HG02798 (cell line): ENCODE results near the gene ARHGEF26.

ENCODE experiments used
- ATAC-seq: cut with Tn5 transposase; IDR thresholded peaks from one replicate; pipeline ENCODE4 v1.9.1; 2021; ENCODE audit warnings: mild to moderate bottlenecking; ENCODE audit not compliant: unreplicated experiment, poor library complexity

The ARHGEF26 gene

DNA sequence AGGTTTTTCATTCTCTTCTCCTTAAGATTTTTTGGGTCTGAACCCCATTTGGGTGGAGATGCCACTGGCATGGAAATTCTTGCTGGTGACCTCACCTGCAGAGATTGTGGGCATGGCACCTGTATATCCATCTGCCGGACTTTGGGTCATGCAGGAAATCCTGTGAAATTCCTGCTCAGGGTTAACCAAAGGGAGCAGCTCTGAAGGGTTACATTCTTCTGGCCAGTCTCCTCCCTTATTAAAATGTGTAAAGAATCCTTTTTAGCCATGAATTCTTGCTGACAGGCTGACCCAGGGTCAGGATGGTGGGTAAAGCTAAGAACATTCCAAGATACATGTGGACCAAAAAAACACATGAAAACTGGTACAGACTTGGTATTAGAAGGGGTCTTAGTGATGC is 27.4 kb downstream of the ARHGEF26 start:
- ATAC-seq = no peak

DNA sequence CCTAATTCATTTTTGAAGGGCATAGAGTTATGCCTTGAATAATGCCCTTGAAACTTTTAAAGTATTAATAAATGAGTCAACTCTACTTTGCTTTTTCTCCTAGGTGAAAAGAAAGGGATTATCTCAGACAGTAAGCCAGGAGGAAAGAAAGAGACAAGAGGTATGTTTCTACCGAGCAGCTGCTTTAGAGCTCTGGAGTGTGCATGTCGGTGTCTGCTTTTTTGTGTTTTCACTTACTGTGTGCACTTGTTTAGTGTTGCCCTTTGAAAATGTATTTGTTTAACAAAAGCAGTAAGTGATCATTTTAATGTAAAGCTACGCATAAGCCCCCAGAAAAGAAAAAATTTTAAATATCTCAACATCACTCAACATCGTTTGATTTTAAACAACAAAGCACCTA is 28.1 kb downstream of the ARHGEF26 start:
- ATAC-seq = no peak

DNA sequence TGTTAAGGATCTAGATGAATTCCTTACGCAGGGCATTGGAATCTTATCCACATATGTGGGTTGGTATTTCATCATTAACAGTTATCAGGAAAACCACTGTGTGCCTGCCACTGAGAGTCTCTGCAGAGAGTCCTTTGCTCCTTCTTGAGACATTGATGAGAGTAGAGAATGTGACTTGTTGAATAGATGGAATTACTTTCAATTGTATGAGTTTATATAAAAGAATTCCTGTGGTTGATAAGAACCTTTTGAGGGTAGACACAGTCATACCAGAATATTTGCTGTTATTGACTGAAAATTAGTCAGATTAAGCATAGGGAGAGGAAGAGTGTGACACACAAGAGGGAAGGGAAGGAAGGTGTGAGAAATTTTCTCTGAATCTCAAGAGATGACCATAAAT is 30.8 kb downstream of the ARHGEF26 start:
- no peak for ATAC-seq

DNA sequence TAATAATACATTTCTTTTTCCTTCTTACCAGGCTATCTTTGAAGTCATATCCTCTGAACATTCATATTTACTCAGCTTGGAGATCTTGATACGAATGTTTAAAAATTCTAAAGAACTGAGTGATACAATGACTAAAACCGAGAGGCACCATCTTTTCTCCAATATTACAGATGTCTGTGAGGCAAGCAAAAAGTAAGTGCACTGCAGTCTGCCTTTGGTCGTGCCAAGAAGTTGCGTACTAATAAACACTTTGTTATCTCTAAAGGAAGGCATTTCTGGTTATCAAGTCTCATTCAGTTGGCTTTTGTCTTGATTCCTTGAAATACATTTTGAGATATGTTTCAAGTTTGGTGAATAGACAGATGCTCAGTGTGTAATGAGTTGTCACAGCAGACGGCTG is 31.6 kb downstream of the ARHGEF26 start:
- ATAC-seq = no peak

DNA sequence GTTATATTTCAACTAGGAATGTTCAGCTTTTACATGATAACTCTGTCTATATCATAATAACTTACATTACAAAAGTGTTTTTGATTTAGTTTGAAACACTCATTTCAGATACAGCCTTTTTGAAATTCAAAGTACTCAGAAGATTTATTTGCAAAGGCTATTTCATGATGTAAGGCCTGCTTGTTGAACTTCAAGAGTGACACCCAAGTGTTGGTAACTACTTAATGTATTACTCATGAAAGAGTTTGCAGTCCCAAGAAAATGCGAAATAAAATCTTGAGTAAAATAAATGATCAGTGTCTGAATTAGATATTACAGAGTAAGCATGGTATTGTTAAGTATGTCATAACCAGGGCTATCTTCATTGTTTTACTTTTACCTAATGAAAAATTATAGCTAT is 35.3 kb downstream of the ARHGEF26 start:
- ATAC-seq = no peak

DNA sequence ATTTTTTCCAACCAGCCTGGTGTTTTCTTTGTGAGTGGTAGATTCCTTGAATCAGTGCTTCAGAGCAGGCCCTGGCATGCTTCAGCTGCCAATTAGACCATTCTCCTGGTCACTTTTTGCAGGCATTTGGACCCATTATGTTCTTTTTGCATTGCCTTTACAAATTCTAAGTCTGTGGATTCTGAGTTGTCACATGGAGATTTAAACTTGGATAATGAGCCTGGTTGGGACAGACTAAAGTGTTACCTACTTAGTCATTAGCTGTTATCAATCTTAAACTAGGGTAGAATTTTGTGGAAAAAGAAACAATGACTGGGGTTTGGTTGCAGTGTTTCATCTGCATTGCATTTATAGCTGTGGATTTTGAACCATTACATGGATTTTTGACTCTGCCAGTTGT is 40.6 kb downstream of the ARHGEF26 start:
- no peak for ATAC-seq

DNA sequence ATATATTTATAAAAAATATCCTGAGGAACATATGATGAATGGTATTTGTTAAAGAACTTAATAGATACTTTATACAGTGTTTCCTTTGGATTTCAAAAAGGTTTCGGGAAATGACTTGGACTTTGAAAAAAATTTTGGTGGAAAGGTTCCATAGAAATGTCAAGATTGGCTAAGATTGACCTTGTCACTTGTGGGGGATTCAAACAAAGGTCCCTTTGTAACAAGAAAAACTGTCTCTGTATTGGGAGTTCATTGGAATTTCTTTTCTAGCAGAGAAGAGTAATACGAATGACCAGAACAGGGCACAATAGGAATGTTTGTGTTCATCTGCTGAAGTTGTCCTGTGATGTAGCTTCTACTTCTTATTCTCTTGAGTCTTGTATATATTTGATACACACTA is 43.2 kb downstream of the ARHGEF26 start:
- ATAC-seq = no peak

DNA sequence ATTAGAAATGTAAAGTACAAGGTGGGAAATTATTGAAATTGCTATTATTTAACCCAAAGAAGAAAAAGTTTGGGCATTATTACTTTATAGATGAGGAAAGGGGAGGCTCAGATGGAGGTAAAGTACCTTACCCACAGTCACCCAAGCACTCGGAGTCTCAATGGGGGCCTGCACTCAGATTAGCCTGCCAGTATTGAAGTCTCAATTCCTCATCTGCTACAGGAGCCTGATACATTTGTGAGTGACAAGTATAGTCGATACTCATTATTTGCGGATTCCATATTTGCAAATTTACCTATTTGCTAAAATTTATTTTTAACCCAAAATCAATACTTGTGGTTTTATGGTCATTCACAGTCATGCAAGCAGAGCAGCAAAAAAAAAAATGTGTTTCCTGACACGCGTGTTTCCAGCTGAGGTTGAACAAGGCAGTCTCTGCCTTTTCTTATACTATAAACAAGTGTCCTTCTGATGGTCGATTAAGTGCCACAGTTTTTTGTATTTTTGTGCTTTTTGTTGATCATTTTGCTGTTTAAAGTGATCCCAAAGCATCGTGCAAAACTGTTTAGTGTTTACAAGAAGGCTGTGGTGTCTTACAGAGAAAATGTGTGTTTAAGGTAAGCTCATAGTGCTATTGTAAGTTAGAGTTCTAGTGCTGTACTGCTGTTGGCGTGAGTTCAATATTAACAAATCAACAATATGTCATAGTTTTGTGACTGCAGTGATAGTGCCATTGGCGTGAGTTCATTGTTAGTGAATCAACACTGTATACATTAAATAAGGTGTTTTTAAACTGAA is 48.0 kb downstream of the ARHGEF26 start:
- ATAC-seq = peak; percentile 69

DNA sequence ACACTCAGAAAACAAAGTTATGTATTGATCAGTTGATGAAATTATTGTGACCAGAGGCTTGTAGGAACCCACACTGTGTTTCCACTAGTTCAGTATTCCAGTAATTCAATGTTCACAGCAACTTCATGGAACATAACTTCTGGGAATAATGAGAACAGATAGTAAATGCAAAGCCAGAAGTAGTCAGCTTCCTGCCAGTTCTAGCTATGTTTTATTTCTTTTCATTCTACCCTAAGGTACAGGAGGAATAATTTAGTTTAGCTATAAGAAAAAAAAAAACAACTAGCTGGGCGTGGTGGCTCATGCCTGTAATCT is 48.6 kb downstream of the ARHGEF26 start:
- no peak for ATAC-seq

DNA sequence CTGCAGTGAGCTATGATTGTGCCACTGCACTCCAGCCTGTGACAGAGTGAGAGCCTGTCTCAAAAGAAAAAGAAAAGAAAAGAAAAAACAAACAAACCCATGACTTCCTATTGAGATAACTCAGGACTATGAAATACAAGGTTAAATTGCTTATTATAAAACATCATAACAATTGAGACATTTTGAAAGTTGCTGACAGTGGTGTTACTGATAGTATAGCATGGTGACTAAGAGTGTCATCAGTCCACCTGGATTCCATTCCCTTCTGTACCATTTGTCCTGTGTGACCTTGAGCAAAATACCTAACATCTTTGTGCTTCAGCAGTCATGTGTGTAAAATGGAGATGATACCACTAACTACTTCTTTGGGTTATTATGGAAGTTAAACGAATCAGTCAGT is 49.1 kb downstream of the ARHGEF26 start:
- ATAC-seq = no peak

DNA sequence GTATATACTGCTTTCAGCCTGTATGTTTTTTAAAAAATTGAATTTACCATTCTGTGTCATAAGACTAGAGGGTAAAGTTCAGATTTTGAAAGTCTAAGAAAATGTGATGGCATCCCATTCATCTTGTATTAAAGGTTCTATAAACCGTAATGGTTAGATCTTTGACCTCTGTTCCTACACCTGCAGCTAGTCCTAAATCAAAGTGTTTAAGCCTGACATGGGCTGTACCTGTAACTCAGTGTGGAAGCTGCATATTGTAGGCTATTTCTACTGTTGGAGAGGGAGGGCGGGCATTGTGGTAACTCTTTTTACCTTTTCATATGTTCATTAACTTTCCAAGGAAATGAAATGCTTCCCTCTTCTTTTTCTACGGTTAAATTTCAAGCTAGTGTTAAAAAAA is 53.9 kb downstream of the ARHGEF26 start:
- no peak for ATAC-seq

DNA sequence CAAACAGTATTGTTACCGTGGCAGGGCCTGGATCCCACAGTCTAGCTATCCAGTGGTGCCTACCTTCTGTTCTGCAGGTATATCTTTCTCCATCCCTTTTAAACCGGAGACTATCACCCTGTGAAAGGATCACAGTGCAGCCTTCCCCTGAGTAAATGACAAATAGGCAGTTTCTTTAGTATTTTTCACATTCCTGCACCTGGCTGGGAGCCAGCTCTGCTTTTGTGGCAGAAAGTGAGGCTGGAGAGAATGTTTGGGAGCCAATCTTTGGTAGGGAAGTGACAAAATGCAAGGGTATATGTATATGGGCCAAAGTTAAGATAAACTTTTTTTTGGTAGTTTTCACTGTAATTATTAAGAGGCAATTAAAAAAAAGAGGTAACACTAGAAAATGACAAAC is 54.8 kb downstream of the ARHGEF26 start:
- ATAC-seq = no peak

DNA sequence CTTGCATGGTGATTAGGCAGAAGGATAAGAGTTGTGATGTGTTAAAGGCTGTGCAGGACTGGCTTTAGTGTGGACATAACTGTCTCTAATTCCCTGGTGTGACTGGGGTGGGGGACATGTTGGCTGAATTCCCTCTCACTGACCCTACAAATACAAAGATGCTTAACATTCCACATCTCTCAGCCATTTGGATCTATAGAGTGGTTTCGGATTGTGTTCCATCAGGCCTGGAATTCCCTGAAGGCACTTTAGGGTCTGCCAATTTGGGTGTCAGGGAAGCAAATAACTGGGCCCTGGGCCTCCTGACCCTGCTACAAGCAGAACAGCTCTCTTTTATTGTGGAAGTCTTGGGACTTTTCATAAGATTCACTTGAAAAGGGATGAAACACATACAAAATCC is 56.2 kb downstream of the ARHGEF26 start:
- no peak for ATAC-seq

DNA sequence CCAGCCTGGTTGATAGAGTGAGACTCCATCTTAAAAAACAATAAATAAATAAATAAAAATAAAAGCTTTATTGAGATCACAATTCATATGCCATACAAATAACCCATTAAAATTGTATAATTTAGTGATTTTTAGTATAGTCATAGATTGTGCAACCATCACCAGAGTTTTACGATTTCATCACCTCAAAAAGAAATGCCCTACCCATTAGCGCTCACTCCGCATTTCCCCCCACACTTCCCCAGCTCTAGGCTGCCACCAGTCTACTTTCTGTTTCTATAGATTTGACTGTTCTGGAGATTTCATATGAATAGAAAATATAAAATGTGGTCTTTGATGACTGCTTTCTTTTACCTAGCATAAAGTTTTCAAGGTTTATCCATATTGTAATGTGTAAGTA is 57.0 kb downstream of the ARHGEF26 start:
- ATAC-seq = no peak

DNA sequence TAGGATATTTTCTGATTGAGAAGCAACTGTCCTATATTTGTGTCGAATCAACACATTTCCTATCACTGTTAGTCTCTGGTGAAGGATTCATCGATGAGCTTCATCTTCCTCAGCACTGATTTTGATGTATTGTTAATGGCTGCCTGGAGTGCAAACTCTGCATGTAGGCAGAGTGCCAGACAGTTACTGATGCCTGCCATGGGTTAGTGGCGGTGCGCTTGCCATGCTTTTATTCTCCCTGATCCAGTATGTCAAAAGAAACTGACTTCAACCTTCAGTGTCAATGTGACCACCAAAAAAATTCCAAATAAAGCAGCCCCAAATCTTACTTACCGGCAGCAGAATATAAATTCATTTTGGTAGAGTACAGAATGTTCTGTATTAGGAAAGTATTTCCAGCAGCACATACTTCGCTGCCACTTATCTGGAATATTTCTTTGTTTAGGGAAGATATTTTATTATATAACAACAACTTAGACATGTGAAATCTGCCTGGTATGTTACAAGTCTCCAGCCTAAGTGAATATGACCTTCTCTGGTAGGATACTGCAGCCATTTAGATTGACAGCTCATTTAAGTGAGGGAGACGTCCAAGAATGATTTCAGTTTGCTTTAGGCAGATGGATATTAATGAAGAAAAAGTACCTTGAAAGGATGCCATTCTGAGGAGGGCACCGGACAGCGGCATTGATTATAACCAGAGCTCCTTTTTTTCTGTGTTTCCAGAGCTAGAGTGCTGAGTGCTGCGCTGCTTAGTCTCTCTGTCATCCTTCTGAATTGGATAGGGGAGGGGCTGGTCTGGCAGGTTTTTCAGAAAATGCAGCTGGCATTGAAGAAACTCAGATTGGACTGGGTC is 59.9 kb downstream of the ARHGEF26 start:
- no peak for ATAC-seq

DNA sequence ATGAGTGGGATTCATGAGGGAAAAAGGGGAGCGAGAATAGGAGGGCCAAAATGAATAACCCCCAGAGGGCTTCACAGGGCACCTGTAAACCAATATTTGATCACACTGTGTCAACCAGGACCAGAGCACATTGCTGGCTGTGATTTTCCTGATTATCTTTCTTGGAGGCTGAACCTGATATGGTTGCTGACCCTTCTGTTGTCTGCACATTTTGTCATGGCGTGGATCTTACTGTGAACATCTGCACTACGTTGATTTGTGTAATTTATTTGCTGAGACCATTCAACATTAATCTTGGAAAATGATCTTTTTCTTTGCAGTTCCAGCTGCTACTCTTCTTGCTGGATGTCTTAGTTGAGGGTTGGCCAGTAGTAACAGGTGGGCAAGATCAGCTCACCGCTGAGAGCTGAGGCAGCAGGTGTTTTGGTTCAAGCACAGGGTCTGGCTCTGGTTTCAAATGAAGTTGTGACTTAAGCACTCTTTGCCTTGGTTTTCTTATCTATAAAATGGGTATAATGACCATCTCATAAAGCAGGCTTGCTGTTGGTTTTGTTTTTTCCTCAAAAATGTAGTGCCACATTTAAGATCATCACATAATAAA is 61.2 kb downstream of the ARHGEF26 start:
- no peak for ATAC-seq

DNA sequence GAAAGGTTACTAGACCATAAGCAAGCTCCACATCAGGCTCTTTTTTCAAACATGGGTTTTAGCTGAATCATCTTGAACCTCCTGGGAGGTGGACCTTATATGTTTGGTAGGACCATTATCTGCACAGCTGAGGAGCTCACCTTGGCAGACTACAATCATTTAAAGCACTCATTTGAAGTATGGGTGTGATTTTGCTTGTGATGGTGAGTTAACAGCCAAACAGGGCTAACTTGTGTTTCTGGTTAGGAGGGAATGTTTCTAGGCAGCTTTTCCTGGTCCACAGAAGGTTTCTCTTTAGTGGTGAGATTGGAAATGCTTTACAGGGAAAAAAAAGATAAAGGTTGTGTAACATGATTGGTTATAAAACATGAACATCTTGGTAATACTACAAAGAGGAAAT is 61.8 kb downstream of the ARHGEF26 start:
- no peak for ATAC-seq

DNA sequence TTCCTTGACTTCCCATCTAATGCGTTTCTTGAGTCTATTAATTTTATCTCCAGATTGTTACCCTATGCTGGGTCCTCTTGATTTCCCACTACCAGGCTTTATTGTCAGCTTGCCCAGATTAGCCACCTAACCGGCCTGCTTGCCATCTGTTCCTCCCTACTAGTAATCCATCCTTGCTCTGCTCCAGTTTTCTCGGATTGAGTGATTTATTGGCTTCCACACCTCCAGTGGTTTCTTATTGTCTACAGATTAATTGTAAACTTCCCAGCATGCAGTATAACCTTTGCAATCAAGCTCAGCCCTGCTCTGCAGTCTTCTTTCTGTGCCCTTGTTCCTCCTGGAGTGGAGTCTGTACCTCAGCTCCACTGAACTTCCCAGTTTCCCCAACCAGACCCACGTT is 63.4 kb downstream of the ARHGEF26 start:
- ATAC-seq = no peak

DNA sequence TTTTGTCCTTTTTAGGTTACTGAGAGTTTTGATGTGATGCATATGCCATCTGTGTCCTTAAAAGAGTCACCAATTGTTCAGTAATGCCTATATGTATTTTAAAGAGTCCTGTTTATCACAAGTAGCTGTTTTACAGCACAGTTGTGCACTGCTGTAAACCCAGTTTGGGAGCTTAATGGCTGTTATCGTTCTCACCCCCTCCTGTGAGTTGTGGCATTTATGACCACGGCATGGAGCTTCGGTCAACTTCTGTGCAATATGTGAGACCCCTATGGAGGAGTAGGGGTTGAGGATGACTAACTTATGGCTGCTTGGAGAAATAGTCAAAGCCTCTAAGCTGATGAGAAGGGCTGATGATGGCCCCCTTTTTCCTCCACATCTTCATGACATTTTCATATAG is 67.2 kb downstream of the ARHGEF26 start:
- ATAC-seq = no peak

DNA sequence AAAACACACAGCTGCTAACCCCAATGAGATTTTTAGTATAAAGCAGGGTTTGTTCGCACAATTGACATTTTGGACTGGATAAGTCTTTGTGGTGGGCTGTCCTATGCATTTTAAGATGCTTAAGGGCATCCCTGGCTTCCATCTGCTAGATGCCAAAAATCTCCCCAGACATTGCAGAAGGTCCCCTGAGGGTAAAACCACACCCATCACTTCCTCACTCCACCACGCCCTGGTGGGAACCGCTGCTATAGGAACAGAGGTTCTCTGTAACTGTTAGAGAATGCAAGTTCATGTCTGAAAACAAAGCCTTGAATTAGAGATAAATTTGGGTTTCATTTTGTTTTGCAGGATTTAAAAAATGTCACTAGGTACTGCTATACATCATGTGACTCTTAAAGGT is 67.7 kb downstream of the ARHGEF26 start:
- ATAC-seq = no peak

DNA sequence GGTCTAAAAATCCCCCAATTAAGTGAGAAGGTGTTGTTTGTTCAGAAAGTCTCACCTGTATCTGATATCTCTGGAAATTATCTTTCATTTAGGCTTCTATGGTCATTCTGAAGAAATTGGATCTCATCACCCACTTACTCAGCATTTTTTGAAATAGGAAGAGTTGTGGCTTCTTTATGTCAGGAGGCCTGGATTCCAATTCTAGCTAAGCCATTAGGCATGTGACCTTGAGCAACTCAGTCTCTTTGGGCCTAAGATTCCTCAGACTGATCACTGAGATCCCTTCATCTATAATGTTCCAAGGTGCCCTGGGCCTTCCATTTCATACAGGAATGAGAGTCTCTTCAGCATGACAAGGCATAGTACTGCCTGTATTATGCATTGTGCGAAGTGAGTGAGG is 70.3 kb downstream of the ARHGEF26 start:
- ATAC-seq = no peak

DNA sequence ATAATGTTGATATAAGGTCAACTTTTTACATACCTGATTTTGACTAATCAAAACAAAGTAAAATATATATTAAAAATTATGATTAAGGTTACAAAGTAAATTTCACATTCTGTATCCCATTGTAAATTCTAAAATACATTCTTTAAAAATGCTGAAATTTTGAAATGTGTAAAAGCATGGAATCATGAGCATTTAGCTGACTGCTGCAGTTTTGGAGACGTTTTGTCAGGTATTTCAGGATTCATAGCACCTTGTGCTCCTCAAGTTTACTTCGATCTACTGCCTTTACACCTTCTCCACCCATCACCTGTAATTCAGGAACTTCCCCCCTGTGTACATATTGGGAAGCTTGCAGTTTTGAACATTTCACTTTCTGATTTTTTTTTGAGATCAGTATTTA is 71.0 kb downstream of the ARHGEF26 start:
- no peak for ATAC-seq
